Measurements from ENCODE around the gene FBXO28.

Gene FBXO28

DNA sequence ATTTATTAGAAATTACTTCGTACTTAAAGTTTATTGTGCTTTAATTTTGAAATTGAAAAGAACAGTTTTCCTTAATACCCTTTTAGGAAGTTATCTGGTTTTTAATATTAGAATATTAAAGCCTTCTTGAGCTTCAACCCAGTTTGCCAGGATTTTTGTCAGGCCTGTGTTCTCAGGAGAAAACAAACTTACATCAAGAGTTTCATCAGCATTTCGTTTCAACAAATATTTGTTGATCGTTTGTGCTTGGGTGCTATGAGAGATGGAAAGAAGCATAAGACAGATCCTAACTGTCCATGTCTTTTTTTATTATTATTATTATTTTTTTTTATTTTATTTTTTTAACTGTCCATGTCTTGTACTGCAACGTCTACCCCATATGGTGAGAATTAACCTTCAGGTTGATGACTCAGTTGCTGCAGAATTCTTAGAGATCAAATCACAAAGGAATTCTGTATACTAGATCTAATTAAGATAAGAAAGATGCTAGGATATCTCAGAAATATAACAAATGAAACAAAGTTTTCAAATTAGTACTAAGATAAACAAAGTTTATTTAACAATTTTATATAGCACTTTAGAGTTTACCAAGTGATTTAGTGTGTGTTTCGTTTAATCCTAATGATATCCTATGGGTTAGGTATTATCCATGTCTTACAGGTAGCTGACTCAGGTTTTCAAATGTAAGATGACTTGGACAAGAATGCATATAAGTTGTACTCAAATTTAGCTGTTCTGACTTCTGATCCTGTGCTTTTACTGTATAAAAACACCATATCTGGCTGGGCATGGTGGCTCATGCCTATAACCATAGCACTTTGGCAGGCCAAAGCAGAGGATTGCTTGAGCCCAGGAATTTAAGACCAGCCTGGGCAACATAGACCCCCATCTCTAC lies 14.3 kb downstream of the FBXO28 start:
- TF ChIP-seq, protein P1, sequence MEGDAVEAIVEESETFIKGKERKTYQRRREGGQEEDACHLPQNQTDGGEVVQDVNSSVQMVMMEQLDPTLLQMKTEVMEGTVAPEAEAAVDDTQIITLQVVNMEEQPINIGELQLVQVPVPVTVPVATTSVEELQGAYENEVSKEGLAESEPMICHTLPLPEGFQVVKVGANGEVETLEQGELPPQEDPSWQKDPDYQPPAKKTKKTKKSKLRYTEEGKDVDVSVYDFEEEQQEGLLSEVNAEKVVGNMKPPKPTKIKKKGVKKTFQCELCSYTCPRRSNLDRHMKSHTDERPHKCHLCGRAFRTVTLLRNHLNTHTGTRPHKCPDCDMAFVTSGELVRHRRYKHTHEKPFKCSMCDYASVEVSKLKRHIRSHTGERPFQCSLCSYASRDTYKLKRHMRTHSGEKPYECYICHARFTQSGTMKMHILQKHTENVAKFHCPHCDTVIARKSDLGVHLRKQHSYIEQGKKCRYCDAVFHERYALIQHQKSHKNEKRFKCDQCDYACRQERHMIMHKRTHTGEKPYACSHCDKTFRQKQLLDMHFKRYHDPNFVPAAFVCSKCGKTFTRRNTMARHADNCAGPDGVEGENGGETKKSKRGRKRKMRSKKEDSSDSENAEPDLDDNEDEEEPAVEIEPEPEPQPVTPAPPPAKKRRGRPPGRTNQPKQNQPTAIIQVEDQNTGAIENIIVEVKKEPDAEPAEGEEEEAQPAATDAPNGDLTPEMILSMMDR (IDR thresholded peaks at IDR 0.05; ENCODE audit: borderline replicate concordance, insufficient read depth, low read depth, low read length) = no peak
- no peak overlapping the region for H3K4me3 ChIP-seq (ENCODE audit: low read depth, low read length)

DNA sequence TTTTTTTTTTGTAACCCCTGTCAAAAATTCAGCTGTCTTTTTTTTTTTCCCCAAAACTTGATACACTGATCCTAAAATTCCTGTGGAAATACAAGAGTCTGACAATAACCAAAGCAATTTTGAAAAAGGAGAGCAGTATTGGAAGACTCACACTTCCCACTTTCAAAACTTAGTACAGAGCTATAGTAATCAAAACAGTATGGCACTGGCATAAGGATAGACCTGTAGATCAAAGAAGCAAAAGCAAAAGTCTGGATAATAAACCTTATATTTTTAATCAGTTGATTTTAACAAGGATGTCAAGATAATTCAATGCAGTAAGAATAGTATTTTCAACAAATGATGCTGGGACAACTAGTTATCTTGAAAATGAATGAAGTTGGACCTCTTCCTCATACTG lies 17.3 kb downstream of the FBXO28 start:
- H3K4me3 ChIP-seq (ENCODE audit: low read depth, low read length) = no peak overlapping the region
- TF ChIP-seq, protein P1 (IDR thresholded peaks at IDR 0.05; ENCODE audit: borderline replicate concordance, insufficient read depth, low read depth, low read length) = no peak

DNA sequence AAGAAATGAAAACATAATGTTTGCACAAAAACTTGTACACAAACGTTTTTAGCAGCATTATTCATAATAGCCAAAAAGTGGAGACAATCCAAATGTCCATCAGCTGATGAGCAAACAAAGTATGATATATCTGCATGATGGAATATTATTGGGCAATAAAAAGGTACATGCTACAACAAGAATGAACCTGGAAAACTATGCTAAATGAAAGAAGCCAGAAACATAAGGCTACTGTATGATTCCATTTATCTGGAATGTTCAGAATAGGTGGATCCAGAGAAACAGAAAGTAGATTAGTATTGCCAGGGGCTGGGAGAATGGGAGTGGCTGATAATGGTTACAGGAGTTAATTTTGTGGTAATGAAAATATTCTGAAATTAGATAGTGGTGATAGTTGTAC lies 19.0 kb downstream of the FBXO28 start:
- no peak overlapping the region for H3K4me3 ChIP-seq (ENCODE audit: low read depth, low read length)
- TF ChIP-seq, protein P1 (IDR thresholded peaks at IDR 0.05; ENCODE audit: borderline replicate concordance, insufficient read depth, low read depth, low read length) = no peak

DNA sequence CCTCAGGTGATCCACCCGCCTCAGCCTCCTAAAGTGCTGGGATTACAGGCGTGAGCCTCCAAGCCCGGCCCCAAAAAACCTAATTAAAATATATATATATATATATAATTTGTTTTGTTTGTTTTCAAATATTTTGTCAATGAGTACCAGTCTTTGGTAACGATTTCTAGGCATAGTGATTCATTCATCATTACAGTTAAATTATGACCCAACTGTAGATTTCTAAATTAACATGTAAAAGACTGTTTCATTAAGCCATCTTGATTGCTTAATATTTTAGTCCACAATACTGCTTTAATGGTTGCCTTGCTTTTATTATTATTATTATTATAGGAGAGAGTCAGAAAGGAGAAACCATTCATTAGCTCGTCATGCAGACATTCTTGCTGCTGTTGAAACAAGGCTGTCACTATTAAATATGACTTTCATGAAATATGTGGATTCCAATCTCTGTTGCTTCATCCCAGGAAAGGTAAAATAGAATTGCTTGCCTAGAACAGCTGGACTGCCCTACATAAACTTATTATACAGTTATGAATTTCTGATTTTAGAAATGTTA lies 19.9 kb downstream of the FBXO28 start:
- H3K4me3 ChIP-seq (ENCODE audit: low read depth, low read length) = no peak overlapping the region
- TF ChIP-seq, protein P1 (IDR thresholded peaks at IDR 0.05; ENCODE audit: borderline replicate concordance, insufficient read depth, low read depth, low read length) = no peak

DNA sequence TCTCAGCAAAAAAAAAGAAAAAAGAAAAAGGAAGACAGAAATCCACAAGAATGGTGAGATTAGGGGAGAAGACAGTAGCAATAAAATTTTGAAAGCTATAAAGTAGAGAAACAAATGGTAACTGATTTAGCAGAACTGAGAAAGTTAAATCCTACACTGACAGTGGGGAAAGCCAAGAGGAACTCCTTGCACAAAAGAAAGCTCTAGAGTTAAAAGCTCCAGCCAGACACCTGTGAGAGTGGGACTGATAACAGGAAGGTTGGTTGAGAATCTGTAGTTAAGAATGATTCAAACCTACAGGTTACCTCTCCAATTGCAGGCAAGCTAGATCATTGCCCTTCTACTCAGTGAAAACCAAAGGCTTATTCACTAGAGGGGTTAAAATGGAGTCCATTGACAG lies 23.6 kb downstream of the FBXO28 start:
- no peak overlapping the region for H3K4me3 ChIP-seq (ENCODE audit: low read depth, low read length)

DNA sequence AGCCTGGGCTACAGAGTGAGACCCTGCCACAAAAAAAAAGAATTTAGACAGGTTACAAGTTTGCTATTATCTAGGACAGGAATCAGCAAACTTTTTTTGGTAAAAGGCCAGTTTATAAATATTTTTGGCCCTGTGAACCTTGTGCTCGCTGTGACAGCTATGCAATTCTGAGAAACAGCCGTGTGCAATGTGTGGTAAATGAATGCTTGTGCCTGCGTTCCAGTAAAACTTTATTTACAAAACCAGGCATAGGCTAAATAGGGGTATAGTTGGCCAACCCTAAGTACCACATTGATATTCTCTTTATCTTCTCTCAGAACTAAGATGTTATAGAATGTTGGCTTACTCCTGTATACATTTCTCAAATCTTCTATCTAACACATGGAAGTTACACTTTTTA lies 24.3 kb downstream of the FBXO28 start:
- no peak overlapping the region for H3K4me3 ChIP-seq (ENCODE audit: low read depth, low read length)

More for the DNA sequence above, 23.6 kb downstream of the FBXO28 start:
- TF ChIP-seq, protein P1 (IDR thresholded peaks at IDR 0.05; ENCODE audit: borderline replicate concordance, insufficient read depth, low read depth, low read length) = no peak

More for the DNA sequence above, 24.3 kb downstream of the FBXO28 start:
- TF ChIP-seq, protein P1 (IDR thresholded peaks at IDR 0.05; ENCODE audit: borderline replicate concordance, insufficient read depth, low read depth, low read length) = no peak

Data from GM12875 (cell line).